HG03108 (cell line): Measurements from ENCODE around the gene NUDCD2.
A peak's percentile ranks its signal among the peaks of the same experiment; 100 is the strongest.
"Not testable (repeated sequence)": the region's sequence is repeated elsewhere in the genome, so short reads cannot be mapped to it uniquely, and the experiment has no call there.

Experiments
- ATAC-seq: cut with Tn5 transposase; IDR thresholded peaks from one replicate; pipeline ENCODE4 v1.9.1; 2021; ENCODE audit warnings: moderate library complexity; ENCODE audit not compliant: unreplicated experiment

Gene NUDCD2

DNA sequence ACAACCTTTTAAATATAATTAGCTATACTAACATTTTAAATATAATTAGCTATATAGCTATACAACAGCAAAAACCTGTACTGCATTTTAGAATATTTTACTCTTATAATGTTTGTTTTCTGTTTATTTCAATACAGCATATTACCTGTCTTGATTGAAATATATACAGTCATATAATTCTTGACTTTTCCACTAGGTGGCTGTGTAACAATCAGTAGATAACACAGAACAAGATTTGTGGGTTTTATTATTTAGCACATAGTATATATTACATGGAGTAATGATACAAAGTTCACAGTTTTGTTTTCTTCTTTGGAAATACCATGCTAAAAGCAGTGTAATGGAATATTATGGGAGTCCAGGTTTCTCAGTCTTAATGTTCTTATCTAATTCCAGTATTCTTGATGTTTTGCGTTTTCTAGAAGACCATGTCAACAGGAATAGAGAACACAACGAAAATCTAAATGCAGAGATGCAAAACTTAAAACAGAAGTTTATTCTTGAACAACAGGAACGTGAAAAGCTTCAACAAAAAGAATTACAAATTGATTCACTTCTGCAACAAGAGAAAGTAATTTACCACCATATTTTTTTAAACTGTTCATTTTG lies 13.8 kb upstream of the NUDCD2 start:
- peak; percentile 69 for ATAC-seq

DNA sequence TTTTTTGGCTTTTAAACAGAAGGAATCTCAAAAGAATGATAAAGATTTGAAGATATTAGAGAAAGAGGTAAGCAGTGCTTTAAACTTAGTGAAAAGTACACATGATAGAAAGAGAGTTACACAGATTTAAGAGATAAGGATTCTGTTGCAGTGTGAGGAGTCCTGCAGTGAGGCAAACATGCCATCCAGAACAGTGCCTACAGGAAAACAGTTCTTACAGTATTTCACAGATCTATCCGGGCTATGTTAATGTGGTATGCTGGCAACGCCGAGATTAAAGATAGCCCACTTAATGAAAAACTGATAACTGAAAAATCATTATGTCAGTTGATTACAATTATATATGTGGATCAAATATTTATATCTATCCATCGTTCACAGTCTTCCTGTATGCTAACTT lies 7.8 kb upstream of the NUDCD2 start:
- ATAC-seq, result no peak

DNA sequence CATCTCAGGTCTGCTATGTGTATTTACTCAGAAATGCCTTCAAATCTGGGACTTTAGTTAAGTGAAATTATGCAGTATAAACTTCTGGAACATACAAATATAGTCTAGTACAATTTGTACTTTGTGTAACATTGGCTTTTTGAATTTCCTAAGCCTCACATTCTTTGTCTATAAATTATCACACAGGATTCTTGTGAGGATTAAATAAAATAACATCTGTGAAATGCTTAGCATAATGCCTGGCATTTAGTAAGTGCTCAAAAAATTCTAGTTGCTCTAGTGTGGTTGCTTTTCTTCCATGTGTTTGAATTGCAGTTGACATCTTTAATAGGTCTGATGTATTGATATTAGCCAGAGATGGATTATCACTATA lies 3.1 kb upstream of the NUDCD2 start:
- ATAC-seq, result no peak

DNA sequence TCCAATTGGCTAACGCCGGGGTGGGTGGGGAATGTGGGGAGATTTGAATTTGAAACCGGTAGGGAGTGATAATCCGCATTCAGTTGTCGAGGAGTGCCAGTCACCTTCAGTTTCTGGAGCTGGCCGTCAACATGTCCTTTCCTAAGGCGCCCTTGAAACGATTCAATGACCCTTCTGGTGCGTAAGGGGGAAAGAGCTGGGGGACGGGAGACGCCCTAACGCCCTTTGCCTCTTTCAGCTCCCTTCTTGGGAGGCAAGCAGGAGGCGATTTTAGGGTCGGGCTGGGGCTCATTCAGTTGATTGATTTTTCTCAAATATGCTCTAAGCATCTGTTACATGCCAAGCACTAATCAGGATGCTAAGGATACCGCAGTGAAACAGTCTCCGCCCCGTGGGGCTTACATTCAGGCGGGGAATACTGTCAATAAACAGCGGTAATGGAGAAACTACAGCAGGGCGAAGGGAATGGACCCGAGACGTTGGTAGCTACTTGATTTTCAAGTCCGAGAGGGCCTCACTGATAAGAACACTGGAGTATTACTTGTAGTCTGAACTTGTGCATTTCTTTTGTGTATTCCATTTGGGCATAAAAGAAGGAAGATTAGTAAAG lies 765 bp upstream of the NUDCD2 start, which contains the start of gene HMMR:
HMMR (plus strand) TSS at position 71 of the 610 bp plus-strand sequence; CDS start at position 132, 61 bp downstream.
- no peak for ATAC-seq

DNA sequence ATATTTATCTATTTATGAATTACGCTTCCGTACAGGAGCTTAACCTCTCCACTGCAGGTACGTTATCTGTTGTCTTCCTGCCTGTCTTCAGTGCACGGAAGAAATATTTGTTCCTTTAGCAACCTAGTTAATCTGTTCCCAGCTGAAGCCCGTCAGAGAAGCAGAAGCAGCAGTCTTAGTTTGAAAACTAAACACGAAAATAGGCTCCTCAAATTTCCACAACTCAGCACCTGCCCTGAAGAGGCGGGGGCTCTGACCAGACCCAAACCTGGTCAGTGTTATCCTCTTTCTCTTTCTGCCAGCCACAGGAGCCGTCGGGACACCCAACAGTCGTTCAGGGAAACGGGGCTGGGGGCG lies 462 bp downstream of the NUDCD2 start:
- ATAC-seq, result peak; percentile 0

DNA sequence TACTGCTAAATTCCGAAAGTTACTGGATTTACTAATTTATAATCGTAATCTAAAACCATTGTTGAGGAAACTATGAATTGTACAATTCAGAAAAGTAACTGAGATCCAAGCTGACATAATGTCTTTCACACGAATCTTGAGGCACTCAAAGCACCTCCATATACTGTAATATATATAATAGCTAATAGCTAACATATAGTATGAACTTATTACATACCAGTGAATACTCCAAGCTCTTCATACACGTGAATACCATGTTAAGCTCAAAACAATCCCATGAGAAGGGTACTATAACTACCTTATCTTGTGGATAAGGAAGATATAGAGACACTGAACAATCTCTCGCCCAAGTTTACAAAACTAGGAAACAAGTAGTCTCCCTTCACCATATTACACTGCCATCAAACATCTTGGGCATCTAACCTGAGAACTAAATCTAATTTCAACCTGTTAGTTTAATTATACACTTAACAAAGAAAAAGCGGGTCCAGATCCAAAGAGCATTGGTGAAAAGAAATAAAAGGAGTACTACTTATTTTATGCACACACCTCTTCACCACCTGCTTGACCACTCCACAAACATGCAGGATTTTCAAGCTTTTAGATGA lies 1.0 kb downstream of the NUDCD2 start:
- ATAC-seq, result no peak

DNA sequence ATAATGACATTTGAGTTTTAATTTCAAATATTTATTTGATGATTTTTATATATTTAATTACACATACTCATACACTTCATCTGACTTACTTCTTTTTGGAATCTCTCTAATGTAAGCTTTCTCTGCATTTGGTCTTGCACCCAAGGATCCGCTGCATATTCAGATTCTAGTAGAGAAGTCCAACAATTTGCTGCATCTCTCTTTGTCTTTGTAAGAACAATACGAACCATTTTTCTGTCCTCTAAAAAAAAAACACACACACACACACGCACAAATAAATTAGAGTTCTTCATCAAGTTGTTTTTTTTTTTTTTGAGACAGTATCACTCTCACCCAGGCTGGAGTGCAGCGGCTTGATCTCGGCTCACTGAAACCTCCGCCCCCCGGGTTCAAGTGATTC lies 3.1 kb downstream of the NUDCD2 start:
- ATAC-seq, result no peak

DNA sequence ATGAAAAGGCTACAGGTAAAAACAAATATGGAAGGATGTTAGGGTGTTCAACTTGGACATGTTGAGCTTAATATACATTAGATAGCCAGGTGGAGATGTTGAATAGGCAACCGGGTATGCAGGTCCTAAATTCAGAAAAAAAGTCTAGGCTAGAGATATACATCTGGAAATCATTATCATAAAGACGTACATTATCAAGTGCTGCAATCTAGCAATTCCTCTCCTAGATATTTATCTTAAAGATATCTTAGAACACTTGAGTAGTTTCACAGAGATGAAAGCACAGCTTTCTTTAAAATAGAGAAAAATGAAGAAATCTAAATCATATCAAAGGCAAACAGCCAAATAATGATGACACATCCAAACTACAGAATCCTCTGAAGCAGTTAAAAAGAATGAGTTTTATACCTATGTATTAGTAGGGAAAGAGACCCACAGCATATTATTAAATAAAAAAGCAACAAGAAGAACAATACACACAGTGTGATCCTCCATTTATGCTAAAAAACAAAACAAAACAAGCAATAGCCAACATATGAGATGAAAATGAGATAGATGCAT lies 3.8 kb downstream of the NUDCD2 start:
- ATAC-seq, result no peak

DNA sequence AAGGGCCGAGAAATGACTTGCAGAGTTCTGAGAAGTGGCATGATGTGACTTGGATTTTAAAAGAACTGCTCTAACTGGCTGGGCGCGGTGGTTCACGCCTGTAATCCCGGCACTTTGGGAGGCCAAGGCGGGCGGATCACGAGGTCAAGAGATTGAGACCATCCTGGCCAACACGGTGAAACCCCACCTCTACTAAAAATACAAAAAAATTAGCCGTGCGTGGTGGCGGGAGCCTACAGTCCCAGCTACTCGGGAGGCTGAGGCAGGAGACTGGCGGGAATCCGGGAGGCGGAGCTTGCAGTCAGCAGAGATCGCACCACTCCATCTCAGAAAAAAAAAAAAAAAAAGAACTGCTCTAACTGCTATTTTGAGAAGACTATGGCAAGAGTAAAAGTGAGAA lies 4.5 kb downstream of the NUDCD2 start:
- ATAC-seq, result not testable (repeated sequence)

DNA sequence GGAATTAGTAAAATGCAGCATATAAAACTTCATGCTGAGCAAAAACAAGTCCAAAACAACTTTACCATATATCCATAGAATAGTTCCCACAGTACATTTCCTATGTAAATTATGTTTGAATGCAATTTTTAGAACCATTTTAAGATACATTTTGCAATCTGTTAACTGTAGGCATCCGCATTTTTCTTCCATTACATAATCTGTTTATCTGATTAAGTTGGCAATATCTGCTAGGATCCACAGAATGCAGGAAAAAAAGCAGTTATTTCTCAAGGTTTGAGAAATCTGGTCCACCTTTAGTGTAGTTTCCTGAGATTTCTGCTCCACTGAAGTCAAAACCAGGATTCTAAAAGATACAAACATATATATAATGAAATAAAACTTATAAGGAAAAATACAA lies 6.2 kb downstream of the NUDCD2 start:
- no peak for ATAC-seq

DNA sequence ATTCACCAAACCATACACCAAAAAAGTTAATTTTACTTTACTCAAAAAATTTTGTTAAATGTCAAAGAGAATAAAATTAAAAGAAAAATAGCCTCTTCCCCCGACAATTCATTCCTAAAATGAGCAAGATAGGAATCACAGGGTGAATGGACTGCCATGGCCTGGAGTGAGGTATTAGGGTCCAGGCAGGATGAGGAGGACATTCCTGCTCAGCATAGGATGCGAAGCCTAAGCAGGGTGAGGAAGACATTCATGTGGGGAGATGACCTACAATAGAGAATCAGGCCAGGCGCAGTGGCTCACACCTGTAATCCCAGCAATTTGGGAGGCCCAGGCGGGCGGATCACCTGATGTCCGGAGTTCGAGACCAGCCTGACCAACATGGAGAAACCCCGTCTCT lies 8.4 kb downstream of the NUDCD2 start:
- no peak for ATAC-seq

DNA sequence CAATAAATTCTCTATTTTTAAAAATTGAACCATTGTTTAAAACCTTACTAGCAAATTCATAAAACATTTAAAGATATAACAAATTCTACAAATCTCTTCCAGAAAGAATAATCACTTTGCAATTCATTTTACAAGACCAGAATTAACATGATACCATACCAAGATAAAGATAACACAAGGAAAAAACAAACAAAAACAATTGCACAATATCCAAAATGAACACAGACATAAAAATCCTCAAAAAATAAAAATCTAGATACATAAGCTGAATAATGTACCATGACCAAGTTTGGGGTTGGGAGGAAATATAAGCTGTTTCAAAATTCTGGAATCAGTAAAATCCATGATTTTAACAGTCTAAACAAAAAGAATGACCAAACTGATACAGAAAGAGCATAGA lies 11.4 kb downstream of the NUDCD2 start:
- no peak for ATAC-seq

DNA sequence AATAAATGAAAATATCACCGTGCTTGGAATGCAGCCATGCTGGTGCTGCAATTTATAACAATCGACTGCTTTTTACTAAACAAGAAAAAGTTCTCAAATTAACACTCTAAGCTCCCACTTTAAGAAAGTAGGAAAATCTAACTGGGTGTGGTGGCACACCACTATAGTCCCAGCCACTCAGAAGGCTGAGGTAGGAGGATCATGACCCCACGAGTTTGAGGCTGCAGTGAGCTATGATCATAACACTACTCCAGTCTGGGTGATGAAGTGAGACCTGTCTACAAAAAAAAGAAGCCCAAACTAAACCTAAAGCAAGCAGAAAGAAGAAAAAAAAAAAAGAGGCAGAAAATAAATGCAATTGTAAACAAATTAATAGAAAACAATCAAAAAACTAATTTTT lies 12.0 kb downstream of the NUDCD2 start:
- no peak for ATAC-seq

DNA sequence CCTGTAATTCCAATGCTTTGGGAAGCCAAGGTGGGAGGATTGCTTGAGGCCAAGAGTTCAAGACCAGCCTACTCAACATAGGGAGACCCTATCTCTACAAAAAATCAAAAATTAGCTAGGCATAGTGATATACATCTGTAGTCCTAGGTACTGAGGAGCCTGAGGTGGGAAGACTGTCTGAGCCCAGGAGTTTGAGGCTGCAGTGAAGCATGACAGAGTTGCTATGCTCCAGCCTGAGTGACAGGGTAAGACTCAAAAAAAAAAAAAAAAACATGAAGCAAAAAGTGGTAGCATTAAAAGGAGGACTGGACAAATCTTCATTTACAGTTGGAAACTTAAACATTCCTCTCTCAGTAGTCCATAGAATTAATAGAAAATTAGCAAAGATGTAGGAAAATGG lies 12.7 kb downstream of the NUDCD2 start:
- ATAC-seq, result no peak

DNA sequence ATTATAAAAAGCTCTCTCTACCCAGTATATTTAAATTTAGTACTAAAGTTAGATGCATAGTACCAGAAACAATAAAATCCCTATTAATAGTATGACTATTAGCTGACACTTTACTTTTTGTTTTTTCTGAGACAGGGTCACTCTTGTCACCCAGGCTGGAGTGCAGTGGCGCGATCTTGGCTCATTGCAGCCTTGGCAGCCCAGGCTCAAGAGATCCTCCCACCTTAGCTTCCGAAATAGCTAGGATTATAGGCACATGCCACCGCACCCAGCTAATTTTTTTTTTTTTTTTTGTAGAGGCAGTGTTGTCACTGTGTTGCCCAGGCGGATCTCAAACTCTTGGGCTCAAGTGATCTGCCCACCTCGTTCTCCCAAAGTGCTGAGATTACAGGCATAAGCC lies 14.6 kb downstream of the NUDCD2 start:
- ATAC-seq, result no peak

DNA sequence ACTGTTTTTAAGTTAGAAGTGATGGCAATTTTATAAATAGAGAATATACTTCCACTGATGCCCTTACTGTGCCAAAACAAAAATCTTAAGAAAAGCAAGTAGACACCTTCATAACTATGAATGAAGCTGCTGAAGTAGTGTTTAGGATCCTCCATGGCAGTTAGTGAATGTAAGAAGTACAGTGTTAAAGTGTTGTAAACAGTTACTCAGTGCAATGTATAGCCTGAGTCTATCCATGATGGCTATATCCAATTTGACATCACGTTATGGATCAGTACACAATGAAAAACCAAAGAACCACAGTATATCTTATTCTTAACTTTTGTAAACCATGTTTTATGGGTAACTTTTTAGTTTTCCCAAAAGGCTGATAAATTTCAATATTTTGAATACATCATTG lies 15.4 kb downstream of the NUDCD2 start:
- no peak for ATAC-seq

DNA sequence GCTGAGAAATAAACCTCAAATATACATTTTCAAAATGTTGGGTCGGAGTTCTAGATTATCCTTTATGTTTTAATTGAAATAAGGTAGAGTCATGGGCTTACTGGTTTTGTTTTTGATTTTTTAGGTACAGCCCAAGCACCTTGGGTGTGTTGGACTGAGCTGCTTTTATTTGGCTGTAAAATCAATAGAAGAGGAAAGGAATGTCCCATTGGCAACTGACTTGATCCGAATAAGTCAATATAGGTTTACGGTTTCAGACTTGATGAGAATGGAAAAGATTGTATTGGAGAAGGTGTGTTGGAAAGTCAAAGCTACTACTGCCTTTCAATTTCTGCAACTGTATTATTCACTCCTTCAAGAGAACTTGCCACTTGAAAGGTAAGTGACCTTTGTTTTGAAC lies 18.9 kb downstream of the NUDCD2 start:
- ATAC-seq, result no peak

DNA sequence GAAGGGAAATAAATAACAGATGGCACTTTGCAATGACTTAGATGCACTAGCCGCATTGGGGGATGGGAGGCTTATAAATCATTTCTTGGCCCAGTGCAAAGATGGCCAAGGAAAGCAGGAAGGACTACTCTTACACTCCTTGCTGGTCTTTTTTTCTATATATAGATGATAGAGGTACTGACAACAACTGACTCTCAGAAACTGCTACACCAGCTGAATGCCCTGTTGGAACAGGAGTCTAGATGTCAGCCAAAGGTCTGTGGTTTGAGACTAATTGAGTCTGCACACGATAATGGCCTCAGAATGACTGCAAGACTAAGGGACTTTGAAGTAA lies 20.8 kb downstream of the NUDCD2 start:
- ATAC-seq, result no peak

DNA sequence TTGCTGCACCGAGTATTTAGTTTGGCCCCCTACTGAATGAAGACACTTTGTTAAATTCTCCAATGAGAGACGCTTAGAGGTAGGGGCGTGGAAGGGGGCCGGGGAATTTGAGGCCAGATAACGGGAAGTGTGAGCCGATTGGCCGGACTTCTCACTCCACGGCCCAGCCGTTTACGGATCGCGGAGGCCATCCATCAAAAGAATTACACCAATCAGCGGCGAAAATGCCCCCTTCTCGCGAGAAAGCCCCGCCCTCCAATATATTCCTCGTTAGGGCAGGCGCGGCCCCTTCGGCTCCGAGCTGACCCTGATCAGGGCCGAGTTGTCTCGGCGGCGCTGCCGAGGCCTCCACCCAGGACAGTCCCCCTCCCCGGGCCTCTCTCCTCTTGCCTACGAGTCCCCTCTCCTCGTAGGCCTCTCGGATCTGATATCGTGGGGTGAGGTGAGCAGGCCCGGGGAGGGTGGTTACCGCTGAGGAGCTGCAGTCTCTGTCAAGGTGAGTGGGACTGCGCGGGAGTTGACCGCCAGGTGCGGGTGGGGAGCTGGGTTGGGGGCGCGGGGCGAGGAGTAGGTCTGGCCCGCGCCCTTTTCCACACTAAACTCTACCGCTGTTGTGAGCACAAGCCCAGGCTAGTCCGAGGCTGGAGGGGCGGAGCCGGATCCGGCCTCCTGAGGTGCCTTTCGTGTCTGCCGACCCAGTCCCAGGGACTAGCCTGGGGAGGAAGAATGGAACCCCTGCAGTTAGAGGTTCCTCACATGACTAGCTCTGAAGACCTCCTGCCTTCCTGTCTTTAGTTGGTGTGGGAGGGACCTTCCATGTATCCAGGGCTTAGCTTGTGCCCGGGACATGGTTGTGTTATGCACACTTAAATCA lies 22.4 kb downstream of the NUDCD2 start, which contains the start of gene CCNG1:
CCNG1 (plus strand) TSS at position 287 of the 874 bp plus-strand sequence. CDS start 1,662 bp downstream, outside the sequence.
- ATAC-seq, result peak; percentile 97

DNA sequence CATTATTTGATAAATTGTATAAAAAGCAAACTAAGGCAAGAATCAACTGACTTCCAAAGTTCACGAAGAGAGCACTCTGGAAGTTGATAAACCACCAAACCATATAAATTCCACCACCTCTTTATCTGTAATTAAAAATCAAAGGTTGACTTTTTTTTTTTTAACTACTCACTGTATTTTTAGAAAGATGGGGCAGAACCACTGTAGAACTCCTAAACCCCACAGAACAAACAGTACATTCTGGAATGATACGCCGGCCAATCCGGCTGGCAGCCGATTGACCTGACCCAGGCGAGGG lies 22.9 kb downstream of the NUDCD2 start:
- no peak for ATAC-seq

DNA sequence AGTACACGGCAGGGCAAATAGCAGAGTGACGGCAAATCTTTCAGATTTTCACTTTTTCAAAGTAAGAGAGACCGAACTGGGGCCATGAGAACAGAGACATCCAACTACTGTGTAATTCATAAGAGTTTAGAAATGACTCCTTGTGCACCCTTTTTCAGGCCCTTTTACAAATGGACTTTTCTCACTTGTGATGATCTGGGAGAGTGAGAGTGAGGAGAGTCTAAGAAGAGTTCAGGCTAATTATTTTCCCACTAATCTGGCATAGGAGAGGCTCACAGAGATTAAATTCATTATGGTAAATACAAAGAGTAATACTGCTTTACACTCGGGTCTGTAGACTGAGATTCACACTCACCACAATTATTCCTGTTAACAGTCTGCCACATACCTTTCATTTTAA lies 23.4 kb downstream of the NUDCD2 start:
- no peak for ATAC-seq

DNA sequence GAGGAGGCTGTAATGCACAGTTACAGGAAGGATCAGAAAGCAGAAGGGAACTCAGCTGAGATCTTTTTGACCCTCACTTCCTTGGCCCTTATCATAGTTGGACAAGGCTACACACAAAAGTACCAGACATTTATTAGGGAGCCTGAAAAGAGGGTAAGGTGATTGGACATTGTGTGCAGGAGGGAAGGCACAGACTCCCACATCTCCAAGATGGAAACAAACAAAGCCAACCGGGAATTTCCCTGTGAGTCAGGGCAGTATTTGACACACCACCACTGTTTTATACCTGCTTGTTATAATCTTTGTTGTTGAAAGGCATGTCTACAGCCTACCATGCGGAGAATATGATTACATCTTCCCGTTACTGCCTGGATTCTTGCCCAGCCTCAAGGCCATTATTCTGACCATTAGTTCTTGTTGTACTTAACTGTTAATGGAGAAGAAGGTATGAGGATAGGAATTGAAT lies 25.5 kb downstream of the NUDCD2 start:
- ATAC-seq, result no peak
